HEK293 (cell line): Measurements from ENCODE around the gene PHF12.

Experiments used
- GLIS2 ChIP-seq: fragments of 450-650 bp; formaldehyde crosslinking; IDR thresholded peaks from 2 replicates; pipeline ENCODE4 v1.5.1; 2016; ENCODE audit warnings: missing biosample characterization, missing genetic modification characterization
- MYNN ChIP-seq: fragments of 450-650 bp; formaldehyde crosslinking; IDR thresholded peaks from 2 replicates; pipeline ENCODE4 v1.5.1; 2016; ENCODE audit warnings: missing biosample characterization, missing genetic modification characterization, borderline replicate concordance
- MZF1 ChIP-seq: fragments of 450-650 bp; formaldehyde crosslinking; IDR thresholded peaks from 2 replicates; pipeline ENCODE4 v1.5.1; 2017; ENCODE audit warnings: missing biosample characterization, missing genetic modification characterization, borderline replicate concordance
- SALL2 ChIP-seq: fragments of 450-650 bp; formaldehyde crosslinking; IDR thresholded peaks from 2 replicates; pipeline ENCODE4 v1.5.0; 2017; ENCODE audit warnings: missing biosample characterization, mild to moderate bottlenecking, missing genetic modification characterization, borderline replicate concordance
- ZFP41 ChIP-seq: fragments of 450-650 bp; formaldehyde crosslinking; IDR thresholded peaks from 2 replicates; pipeline ENCODE4 v1.5.1; 2016; ENCODE audit warnings: missing biosample characterization, missing genetic modification characterization, borderline replicate concordance
- ZNF121 ChIP-seq: fragments of 450-650 bp; formaldehyde crosslinking; IDR thresholded peaks from 2 replicates; pipeline ENCODE4 v1.5.1; 2016; ENCODE audit warnings: missing biosample characterization, missing genetic modification characterization
- ZNF138 ChIP-seq: fragments of 450-650 bp; formaldehyde crosslinking; IDR thresholded peaks from 2 replicates; pipeline ENCODE4 v1.5.1; 2016; ENCODE audit warnings: missing biosample characterization, missing genetic modification characterization, borderline replicate concordance
- ZNF544 ChIP-seq: fragments of 450-650 bp; formaldehyde crosslinking; IDR thresholded peaks from 2 replicates; pipeline ENCODE4 v1.5.0; 2017; ENCODE audit warnings: missing biosample characterization, missing genetic modification characterization
- ZNF629 ChIP-seq: fragments of 450-650 bp; formaldehyde crosslinking; IDR thresholded peaks from 2 replicates; pipeline ENCODE4 v1.5.1; 2017; ENCODE audit warnings: missing biosample characterization, missing genetic modification characterization
- ZNF664 ChIP-seq: fragments of 450-650 bp; formaldehyde crosslinking; IDR thresholded peaks from 2 replicates; pipeline ENCODE4 v1.5.1; 2016; ENCODE audit warnings: missing biosample characterization, missing genetic modification characterization
- ZNF704 ChIP-seq: fragments of 450-650 bp; formaldehyde crosslinking; IDR thresholded peaks from 2 replicates; pipeline ENCODE4 v1.5.1; 2016; ENCODE audit warnings: missing biosample characterization, missing genetic modification characterization
- ZNF747 ChIP-seq: fragments of 450-650 bp; formaldehyde crosslinking; IDR thresholded peaks from 2 replicates; pipeline ENCODE4 v1.5.1; 2016; ENCODE audit warnings: missing biosample characterization, missing genetic modification characterization
- TF ChIP-seq, protein P1 (sequence below): fragments of 450-650 bp; formaldehyde crosslinking; IDR thresholded peaks from 2 replicates; pipeline ENCODE4 v1.5.1; 2016; ENCODE audit warnings: missing biosample characterization, missing genetic modification characterization
- TF ChIP-seq, protein P2 (sequence below): fragments of 450-650 bp; formaldehyde crosslinking; IDR thresholded peaks from 2 replicates; pipeline ENCODE4 v1.5.1; 2016; ENCODE audit warnings: missing biosample characterization, missing genetic modification characterization

- no peak for TF ChIP-seq GLIS2 (tag by site-specific recombination)
- no peak for TF ChIP-seq ZNF629
- TF ChIP-seq, protein P1, sequence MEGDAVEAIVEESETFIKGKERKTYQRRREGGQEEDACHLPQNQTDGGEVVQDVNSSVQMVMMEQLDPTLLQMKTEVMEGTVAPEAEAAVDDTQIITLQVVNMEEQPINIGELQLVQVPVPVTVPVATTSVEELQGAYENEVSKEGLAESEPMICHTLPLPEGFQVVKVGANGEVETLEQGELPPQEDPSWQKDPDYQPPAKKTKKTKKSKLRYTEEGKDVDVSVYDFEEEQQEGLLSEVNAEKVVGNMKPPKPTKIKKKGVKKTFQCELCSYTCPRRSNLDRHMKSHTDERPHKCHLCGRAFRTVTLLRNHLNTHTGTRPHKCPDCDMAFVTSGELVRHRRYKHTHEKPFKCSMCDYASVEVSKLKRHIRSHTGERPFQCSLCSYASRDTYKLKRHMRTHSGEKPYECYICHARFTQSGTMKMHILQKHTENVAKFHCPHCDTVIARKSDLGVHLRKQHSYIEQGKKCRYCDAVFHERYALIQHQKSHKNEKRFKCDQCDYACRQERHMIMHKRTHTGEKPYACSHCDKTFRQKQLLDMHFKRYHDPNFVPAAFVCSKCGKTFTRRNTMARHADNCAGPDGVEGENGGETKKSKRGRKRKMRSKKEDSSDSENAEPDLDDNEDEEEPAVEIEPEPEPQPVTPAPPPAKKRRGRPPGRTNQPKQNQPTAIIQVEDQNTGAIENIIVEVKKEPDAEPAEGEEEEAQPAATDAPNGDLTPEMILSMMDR (tag by site-specific recombination), result no peak
- TF ChIP-seq ZFP41 (tag by site-specific recombination), result no peak
- no peak for TF ChIP-seq MZF1
- TF ChIP-seq ZNF747, result no peak
- TF ChIP-seq MYNN (tag by site-specific recombination), result no peak
- no peak for TF ChIP-seq ZNF664 (tag by site-specific recombination)
- TF ChIP-seq ZNF121 (tag by site-specific recombination), result no peak
- TF ChIP-seq, protein P2, sequence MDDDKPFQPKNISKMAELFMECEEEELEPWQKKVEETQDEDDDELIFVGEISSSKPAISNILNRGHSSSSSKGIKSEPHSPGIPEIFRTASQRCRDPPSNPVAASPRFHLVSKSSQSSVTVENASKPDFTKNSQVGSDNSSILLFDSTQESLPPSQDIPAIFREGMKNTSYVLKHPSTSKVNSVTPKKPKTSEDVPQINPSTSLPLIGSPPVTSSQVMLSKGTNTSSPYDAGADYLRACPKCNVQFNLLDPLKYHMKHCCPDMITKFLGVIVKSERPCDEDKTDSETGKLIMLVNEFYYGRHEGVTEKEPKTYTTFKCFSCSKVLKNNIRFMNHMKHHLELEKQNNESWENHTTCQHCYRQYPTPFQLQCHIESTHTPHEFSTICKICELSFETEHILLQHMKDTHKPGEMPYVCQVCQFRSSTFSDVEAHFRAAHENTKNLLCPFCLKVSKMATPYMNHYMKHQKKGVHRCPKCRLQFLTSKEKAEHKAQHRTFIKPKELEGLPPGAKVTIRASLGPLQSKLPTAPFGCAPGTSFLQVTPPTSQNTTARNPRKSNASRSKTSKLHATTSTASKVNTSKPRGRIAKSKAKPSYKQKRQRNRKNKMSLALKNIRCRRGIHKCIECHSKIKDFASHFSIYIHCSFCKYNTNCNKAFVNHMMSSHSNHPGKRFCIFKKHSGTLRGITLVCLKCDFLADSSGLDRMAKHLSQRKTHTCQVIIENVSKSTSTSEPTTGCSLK (tag by site-specific recombination), result no peak
- TF ChIP-seq ZNF704 (tag by site-specific recombination), result no peak
- no peak for TF ChIP-seq ZNF544 (tag by site-specific recombination)
- no peak for TF ChIP-seq ZNF138 (tag by site-specific recombination)
- TF ChIP-seq SALL2 (tag by site-specific recombination), result no peak
These were observed 7.6 kb upstream of the PHF12 start for GRCh38 chr17:28958820-28959455.
